22Rv1 (cell line): Measurements from ENCODE around the gene HOXA10.

Experiments used
- ZFX ChIP-seq: fragments of 450-650 bp; IDR thresholded peaks from 2 replicates; pipeline ENCODE4 v1.6.1; 2017; ENCODE audit warnings: antibody characterized with exemption, borderline replicate concordance
- TF ChIP-seq, protein P1 (sequence below): fragments of 450-650 bp; IDR thresholded peaks from 2 replicates; pipeline ENCODE4 v1.5.1; 2017; ENCODE audit warnings: mild to moderate bottlenecking

DNA sequence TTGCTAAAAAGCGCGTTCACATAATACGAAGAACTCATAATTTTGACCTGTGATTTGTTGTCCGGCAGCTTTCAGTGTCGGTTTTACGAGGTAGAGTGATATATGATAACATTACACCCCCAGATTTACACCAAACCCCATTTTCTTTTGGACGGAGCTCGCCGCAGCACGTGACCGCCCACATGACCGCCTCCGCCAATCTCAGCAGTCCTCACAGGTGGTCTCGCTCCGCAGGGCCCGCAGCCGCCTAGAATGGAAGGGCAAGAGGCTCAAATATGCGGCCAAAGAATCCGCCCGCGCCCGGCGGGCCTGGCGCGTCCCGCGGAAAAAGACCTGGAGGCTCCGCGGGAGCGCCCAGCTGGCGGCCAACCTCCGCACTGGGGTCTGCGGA, 17.6 kb downstream of the HOXA10 start, which contains the start of gene HOXA7:
- TF ChIP-seq, protein P1, sequence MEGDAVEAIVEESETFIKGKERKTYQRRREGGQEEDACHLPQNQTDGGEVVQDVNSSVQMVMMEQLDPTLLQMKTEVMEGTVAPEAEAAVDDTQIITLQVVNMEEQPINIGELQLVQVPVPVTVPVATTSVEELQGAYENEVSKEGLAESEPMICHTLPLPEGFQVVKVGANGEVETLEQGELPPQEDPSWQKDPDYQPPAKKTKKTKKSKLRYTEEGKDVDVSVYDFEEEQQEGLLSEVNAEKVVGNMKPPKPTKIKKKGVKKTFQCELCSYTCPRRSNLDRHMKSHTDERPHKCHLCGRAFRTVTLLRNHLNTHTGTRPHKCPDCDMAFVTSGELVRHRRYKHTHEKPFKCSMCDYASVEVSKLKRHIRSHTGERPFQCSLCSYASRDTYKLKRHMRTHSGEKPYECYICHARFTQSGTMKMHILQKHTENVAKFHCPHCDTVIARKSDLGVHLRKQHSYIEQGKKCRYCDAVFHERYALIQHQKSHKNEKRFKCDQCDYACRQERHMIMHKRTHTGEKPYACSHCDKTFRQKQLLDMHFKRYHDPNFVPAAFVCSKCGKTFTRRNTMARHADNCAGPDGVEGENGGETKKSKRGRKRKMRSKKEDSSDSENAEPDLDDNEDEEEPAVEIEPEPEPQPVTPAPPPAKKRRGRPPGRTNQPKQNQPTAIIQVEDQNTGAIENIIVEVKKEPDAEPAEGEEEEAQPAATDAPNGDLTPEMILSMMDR = no peak
- TF ChIP-seq ZFX = no peak
